A673 (cell line): ENCODE measurements around the gene EPB41L4B.

ENCODE experiments used
- CTCF ChIP-seq: fragments of 300-800, 200-600 bp; sonication (generic); conservative IDR thresholded peaks from 2 replicates; pipeline ENCODE4 v1.5.1; 2017; ENCODE audit warnings: low read depth, mild to moderate bottlenecking, antibody characterized with exemption, low read length, moderate library complexity, mixed read lengths
- EZH2 ChIP-seq: fragments of 200-600 bp; sonication (generic); IDR thresholded peaks from 2 replicates; pipeline ENCODE4 v1.6.1; 2017; ENCODE audit warnings: borderline replicate concordance, low read depth, mild to moderate bottlenecking, mixed read lengths, antibody characterized with exemption, low read length; ENCODE audit not compliant: poor library complexity, severe bottlenecking

- TF ChIP-seq CTCF, result no peak
- TF ChIP-seq EZH2, result no peak
Observed at GRCh38 chr9:109323771-109324170, 2.9 kb upstream of the EPB41L4B start.
